B cell (primary cell): Measurements from ENCODE around the gene TKT. TPM values are rescaled to one million over a fixed set of nuclear protein-coding genes. Genes with fewer than 3 reads are reported as not detected.

ENCODE experiments used
- ATAC-seq: fragments of 200-7000 bp; cut with Tn5 transposase; one replicate; pipeline ENCODE4 v1.10.0; 2021; ENCODE audit warnings: low read depth, mild to moderate bottlenecking, moderate number of reproducible peaks, moderate library complexity
- CTCF ChIA-PET: fragments of 350-600 bp; sonication (Branson Sonifier 250); formaldehyde crosslinking; loops from one replicate; lab custom pipeline; 2021; ENCODE audit warnings: antibody characterized with exemption, inconsistent platforms; lab: Charles Lee
- POLR2A ChIA-PET: fragments of 350-600 bp; sonication (Branson Sonifier 250); formaldehyde crosslinking; loops from one replicate; lab custom pipeline; 2021; ENCODE audit warnings: antibody characterized with exemption; lab: Charles Lee
- DNase-seq: peaks from one replicate; pipeline ENCODE4 v3.0.0; 2013
- H2AFZ ChIP-seq: 2 replicates; pipeline ENCODE4 v1.6.1; 2012; ENCODE audit warnings: mild to moderate bottlenecking, low read depth, low read length; ENCODE audit not compliant: insufficient read depth, poor library complexity, severe bottlenecking
- H3K27ac ChIP-seq, 2 donors: 1 replicate in 1 of 2; 2 replicates in 1 of 2; pipeline ENCODE4 v1.5.1; 2012 to 2013; ENCODE audit warnings: low read length in 2 of 2, mild to moderate bottlenecking in 2 of 2, moderate library complexity in 1 of 2
- H3K27me3 ChIP-seq, 4 experiments: fragments of 200-600 bp in 1 of 4; sonication (generic) in 1 of 4; replicated peaks in 1 of 4; 1 replicate in 2 of 4; 2 replicates in 2 of 4; pipeline versions ENCODE4 v1.6.1 to v1.7.0; 2013 to 2016; ENCODE audit warnings: low read length in 3 of 4, mild to moderate bottlenecking in 2 of 4, mixed read lengths in 1 of 4, moderate library complexity in 1 of 4; ENCODE audit not compliant: insufficient read depth in 4 of 4, control insufficient read depth in 3 of 4; ENCODE audit errors: control extremely low read depth in 1 of 4
- H3K36me3 ChIP-seq, 2 experiments: replicated peaks in 1 of 2; 1 replicate in 1 of 2; 2 replicates in 1 of 2; pipeline versions ENCODE4 v1.6.1 to v1.7.1; 2013; ENCODE audit warnings: low read length in 1 of 2; ENCODE audit not compliant: insufficient read depth in 2 of 2, control insufficient read depth in 1 of 2; ENCODE audit errors: control extremely low read depth in 1 of 2, extremely low read depth in 1 of 2
- H3K4me1 ChIP-seq, 2 donors: fragments of 200-600 bp in 1 of 2; sonication (generic) in 1 of 2; 1 replicate in 1 of 2; 2 replicates in 1 of 2; pipeline versions ENCODE4 v1.5.1 to v1.6.1; 2013 to 2017; ENCODE audit warnings: low read length in 2 of 2; ENCODE audit not compliant: control insufficient read depth in 2 of 2, insufficient read depth in 2 of 2
- H3K4me2 ChIP-seq: replicated peaks from 2 replicates; pipeline ENCODE3; 2012; ENCODE audit warnings: mild to moderate bottlenecking, low read depth, low read length; ENCODE audit not compliant: poor library complexity, severe bottlenecking
- H3K4me3 ChIP-seq, 5 experiments: fragments of 200-600 bp in 1 of 5; sonication (generic) in 1 of 5; 1 replicate in 3 of 5; 2 replicates in 2 of 5; pipeline versions ENCODE4 v1.5.1 to v1.7.0; 2011 to 2016; ENCODE audit warnings: low read length in 4 of 5, mild to moderate bottlenecking in 4 of 5, low read depth in 2 of 5, control low read depth in 1 of 5, moderate library complexity in 1 of 5; ENCODE audit not compliant: insufficient read depth in 1 of 5; ENCODE audit errors: control extremely low read depth in 1 of 5, extremely low read depth in 1 of 5
- H3K79me2 ChIP-seq: fragments of 200-600 bp; sonication (generic); one replicate; pipeline ENCODE4 v1.6.0; 2016; ENCODE audit warnings: low read length; ENCODE audit not compliant: control insufficient read depth, insufficient read depth
- H3K9ac ChIP-seq: fragments of 200-600 bp; sonication (generic); 2 replicates; pipeline ENCODE4 v1.6.1; 2017; ENCODE audit warnings: mild to moderate bottlenecking, low read length, moderate library complexity
- H3K9me3 ChIP-seq, 3 donors: one replicate each; pipeline versions ENCODE4 v1.6.1 to v1.7.1; 2013; ENCODE audit warnings: low read length in 2 of 3; ENCODE audit not compliant: control insufficient read depth in 2 of 3, insufficient read depth in 1 of 3; ENCODE audit errors: control extremely low read depth in 1 of 3
- H4K20me1 ChIP-seq: 2 replicates; pipeline ENCODE4 v1.6.0; 2012; ENCODE audit warnings: mild to moderate bottlenecking, low read length; ENCODE audit not compliant: insufficient read depth, control insufficient read depth, poor library complexity, severe bottlenecking
- H3K27ac Mint-ChIP-seq: one replicate; pipeline ENCODE4 v1.8.0; 2021; ENCODE audit warnings: mixed read lengths
- H3K27me3 Mint-ChIP-seq: one replicate; pipeline ENCODE4 v1.8.0; 2021; ENCODE audit warnings: mixed read lengths
- H3K4me1 Mint-ChIP-seq: one replicate; pipeline ENCODE4 v1.8.0; 2021; ENCODE audit warnings: mixed read lengths
- H3K4me3 Mint-ChIP-seq: one replicate; pipeline ENCODE4 v1.8.0; 2021; ENCODE audit warnings: mixed read lengths
- H3K9me3 Mint-ChIP-seq: one replicate; pipeline ENCODE4 v1.8.0; 2022; ENCODE audit warnings: mixed read lengths; ENCODE audit not compliant: insufficient read depth
- CTCF ChIP-seq: fragments of 200-600 bp; IDR thresholded peaks from one replicate; pipeline ENCODE4 v1.8.0; 2022; ENCODE audit warnings: antibody characterized with exemption, mild to moderate bottlenecking
- EZH2 ChIP-seq: IDR thresholded peaks from 2 replicates; pipeline ENCODE4 v1.6.1; 2012; ENCODE audit warnings: borderline replicate concordance, low read depth, mild to moderate bottlenecking, moderate library complexity, low read length; ENCODE audit not compliant: insufficient read depth, poor library complexity, severe bottlenecking
- WGBS: methylation state at CpG from one replicate; pipeline ENCODE4 v1.1.5; 2013; ENCODE audit warnings: missing lambda C conversion rate; ENCODE audit not compliant: insufficient coverage; 5-methylcytosine and 5-hydroxymethylcytosine counted together
- intact Hi-C: fragments of 100-400 bp; cut with micrococcal nuclease; formaldehyde crosslinking; loops from one replicate; pipeline ENCODE4 v1.10.0; 2022
- polyA plus RNA-seq: library from polyadenylated mRNA; depleted of rRNA; stranded (reverse); fragments of >200 nt; gene quantifications from 2 replicates; pipeline ENCODE4 v1.2.3, GENCODE V29; 2012
- total RNA-seq, 2 donors: library from RNA; stranded (reverse); fragments of 120-200 nt in 1 of 2; gene quantifications; 1 replicate in 1 of 2; 2 replicates in 1 of 2; pipeline versions ENCODE4 v1.2.3 to v1.2.4, GENCODE V29; 2013 to 2022

TKT gene
- total and polyA plus RNA-seq, 2 donors (not counting 1 experiment from before 2014, with no cell fraction given), result 69.5 to 81.0 TPM

DNA sequence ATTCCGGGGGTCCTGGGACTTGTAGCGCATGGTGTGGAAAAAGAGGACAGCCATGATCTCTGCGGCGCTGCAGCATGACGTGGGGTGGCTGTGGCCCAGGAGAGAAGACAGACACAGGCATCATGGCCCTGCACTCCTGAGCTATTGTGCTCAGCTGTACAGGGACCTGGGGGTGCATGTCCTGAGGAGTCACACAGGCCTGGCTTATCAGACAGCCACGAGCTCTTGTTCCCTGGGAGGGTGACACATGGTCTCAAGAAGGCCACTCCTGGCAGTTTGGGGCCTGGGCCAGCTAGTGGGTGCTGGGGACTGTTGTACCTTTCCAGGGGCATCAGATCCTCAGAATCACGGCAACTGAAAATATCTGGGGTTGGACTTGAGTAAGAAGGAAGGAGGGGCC is 13.7 kb downstream of the TKT start:
- Histone ChIP-seq H3K36me3 (peaks cover 0 to 50% of the 10 kb centered on the region in 2 experiments), H3K79me2 (peaks cover 65% of the 10 kb centered on the region), H3K9ac (no peak overlapping the region), H3K27ac (no peak overlapping the region), H3K27me3 (no peaks in the 10 kb centered on the region), H3K4me1 (no peaks in the 10 kb centered on the region), H4K20me1 (peaks cover 68% of the 10 kb centered on the region), H2AFZ (no peak overlapping the region), H3K9me3 (peaks cover 0 to 8% (median 0%) of the 10 kb centered on the region in 3 donors), H3K4me3 (no peak overlapping the region), H3K4me2 (no peak overlapping the region)
- TF ChIP-seq CTCF, result no peak
- no peak for TF ChIP-seq EZH2
- ChIA-PET CTCF (no interaction called here), POLR2A (no interaction called here)
- DNase-seq (no peak), ATAC-seq (no peak)
- Mint-ChIP-seq H3K27ac (no peak overlapping the region), H3K9me3 (no peaks in the 10 kb centered on the region), H3K4me3 (no peak overlapping the region), H3K27me3 (no peaks in the 10 kb centered on the region), H3K4me1 (peaks cover 12% of the 10 kb centered on the region)
- 93% methylated on average over 7 of the region's 7 CpGs for WGBS
- intact Hi-C loops, result no loop called here

- no peak overlapping the region for H2AFZ ChIP-seq
- WGBS, result 95% methylated on average over 23 of the region's 28 CpGs
- H3K9me3 ChIP-seq, result peaks cover 0 to 8% (median 0%) of the 10 kb centered on the region in 3 donors
- H3K4me3 Mint-ChIP-seq, result no peak overlapping the region
- H3K9me3 Mint-ChIP-seq, result no peaks in the 10 kb centered on the region
- DNase-seq, result no peak
- peaks cover 56% of the 10 kb centered on the region for H3K79me2 ChIP-seq
- no peak overlapping the region for H3K27ac Mint-ChIP-seq
- no peaks in the 10 kb centered on the region for H3K4me1 ChIP-seq
- intact Hi-C loops, result no loop called here
- POLR2A ChIA-PET, result interaction anchor here (0.6 kb wide), 1 partner anchor 8 kb away, joined by 3 read pairs; no protein-coding TSS in a partner anchor
- peaks cover 9% of the 10 kb centered on the region for H3K4me1 Mint-ChIP-seq
- H3K9ac ChIP-seq, result no peak overlapping the region
- peaks cover 65% of the 10 kb centered on the region for H4K20me1 ChIP-seq
- no peak for TF ChIP-seq EZH2
- no peak for TF ChIP-seq CTCF
- H3K27me3 ChIP-seq, result no peaks in the 10 kb centered on the region
- H3K36me3 ChIP-seq, result peaks cover 0 to 55% of the 10 kb centered on the region in 2 experiments
- CTCF ChIA-PET, result no interaction called here
- no peaks in the 10 kb centered on the region for H3K27me3 Mint-ChIP-seq
- H3K4me3 ChIP-seq, result no peak overlapping the region
- no peak for ATAC-seq
- no peak overlapping the region for H3K27ac ChIP-seq
- no peak overlapping the region for H3K4me2 ChIP-seq
Observed at GRCh38 chr3:53240989-53241972, 14.5 kb downstream of the TKT start.
